ENCODE measurements around the gene SMG5. TPM values are rescaled to one million over a fixed set of nuclear protein-coding genes. Genes with fewer than 3 reads are reported as not detected.

The SMG5 gene
- total RNA-seq, 2 donors from 2014 or later: 75.7 to 93.7 TPM

DNA sequence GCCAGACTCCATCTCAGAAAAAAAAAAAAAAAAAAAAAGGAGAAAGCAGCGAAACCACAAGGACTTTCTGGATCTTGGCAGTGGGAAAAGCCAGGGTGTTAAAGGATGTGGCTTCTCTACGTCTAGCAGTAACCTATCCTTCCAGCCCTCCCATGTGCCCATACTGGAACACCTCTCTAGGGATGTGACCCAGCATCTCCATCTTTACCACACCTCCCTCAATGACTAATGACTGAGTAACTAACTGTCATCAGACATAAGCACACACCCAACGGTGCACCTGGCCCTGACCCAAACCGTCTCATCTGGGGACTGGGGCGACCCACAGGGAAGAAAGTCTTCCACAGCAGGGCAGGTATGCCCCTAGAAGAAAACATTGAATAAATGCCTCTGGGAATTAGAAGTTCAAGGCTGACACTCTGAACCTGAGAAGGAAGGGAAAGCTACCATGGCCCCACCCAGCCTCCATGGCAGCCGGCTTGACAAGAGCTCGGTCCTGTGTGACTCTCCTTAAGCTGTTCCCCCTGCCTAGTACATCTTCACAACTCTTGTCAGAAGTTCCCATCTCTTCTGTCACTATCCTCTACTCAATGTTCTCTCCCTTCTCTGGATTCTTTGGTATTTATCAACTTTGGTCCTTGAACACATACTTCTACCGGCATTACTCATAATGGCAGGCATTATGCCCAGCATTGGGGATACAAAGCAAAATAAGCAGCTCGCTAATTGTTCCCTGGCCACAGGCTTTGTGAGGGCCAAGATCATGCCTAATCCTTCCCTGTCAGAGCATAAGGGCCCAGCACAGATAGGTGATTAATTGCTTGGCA, 20.0 kb downstream of the SMG5 start:
- no peak overlapping the region for H3K4me3 Mint-ChIP-seq
- no peaks in the 10 kb centered on the region for H3K9me3 Mint-ChIP-seq
- H3K27me3 Mint-ChIP-seq: no peaks in the 10 kb centered on the region
- peak overlapping the region; percentile 14 for H3K27ac Mint-ChIP-seq
- peaks cover 4% of the 10 kb centered on the region for H3K4me1 Mint-ChIP-seq
- peaks cover 100% of the 10 kb centered on the region for H3K36me3 Mint-ChIP-seq (ENCODE audit: low read depth)
- ATAC-seq (replicated peaks): peak; percentile 93

DNA sequence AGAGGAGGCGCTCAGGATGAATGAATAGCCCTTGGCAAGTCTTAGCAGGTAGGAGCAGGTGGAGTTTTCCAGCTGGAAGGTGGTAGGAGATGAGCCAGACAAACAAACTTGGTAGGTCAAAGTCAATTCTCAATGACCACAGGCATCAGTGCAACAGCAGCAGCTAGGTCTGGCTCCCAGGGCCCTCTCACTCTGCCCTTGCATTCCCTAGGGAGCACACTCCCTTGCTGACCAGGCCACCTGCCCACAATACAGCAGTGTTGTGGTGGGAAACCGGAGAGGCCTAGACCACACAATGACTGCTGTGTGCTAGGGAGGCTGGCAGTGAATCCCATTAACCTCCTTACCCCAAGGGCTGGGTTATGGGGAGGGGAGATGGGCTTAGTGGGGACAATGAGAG, 21.7 kb downstream of the SMG5 start:
- Mint-ChIP-seq H3K9me3 (no peaks in the 10 kb centered on the region), H3K27ac (peak overlapping the region; percentile 84)
- ATAC-seq (replicated peaks): no peak

DNA sequence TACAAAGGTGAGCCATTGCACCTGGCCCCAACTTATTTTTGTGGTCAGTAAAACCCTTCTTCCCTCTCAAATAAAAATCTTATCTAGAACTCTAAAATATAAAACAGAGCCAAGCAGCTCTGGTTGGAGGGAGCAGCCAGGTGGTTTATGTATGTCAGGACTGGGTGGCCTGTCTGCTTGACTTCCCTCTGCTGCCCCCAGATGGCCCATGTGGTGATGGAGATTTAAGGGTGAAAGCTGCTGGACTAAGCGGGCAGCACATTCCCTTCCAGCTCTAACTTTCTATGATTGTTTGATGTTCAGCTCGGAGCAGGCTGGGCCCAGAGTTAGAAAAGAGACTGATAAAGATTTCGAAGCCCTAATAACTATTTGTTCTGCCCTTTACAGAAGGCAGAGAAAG, 22.8 kb downstream of the SMG5 start:
- H3K9me3 Mint-ChIP-seq: no peaks in the 10 kb centered on the region
- H3K36me3 Mint-ChIP-seq (ENCODE audit: low read depth): peaks cover 93% of the 10 kb centered on the region
- no peak for ATAC-seq (replicated peaks)
- H3K27me3 Mint-ChIP-seq: no peaks in the 10 kb centered on the region
- peak overlapping the region; percentile 84 for H3K27ac Mint-ChIP-seq
- peaks cover 4% of the 10 kb centered on the region for H3K4me1 Mint-ChIP-seq
- H3K4me3 Mint-ChIP-seq: no peak overlapping the region

More for the DNA sequence above, 21.7 kb downstream of the SMG5 start:
- peaks cover 4% of the 10 kb centered on the region for H3K4me1 Mint-ChIP-seq
- H3K36me3 Mint-ChIP-seq (ENCODE audit: low read depth): peaks cover 100% of the 10 kb centered on the region
- no peak overlapping the region for H3K4me3 Mint-ChIP-seq
- H3K27me3 Mint-ChIP-seq: no peaks in the 10 kb centered on the region

DNA sequence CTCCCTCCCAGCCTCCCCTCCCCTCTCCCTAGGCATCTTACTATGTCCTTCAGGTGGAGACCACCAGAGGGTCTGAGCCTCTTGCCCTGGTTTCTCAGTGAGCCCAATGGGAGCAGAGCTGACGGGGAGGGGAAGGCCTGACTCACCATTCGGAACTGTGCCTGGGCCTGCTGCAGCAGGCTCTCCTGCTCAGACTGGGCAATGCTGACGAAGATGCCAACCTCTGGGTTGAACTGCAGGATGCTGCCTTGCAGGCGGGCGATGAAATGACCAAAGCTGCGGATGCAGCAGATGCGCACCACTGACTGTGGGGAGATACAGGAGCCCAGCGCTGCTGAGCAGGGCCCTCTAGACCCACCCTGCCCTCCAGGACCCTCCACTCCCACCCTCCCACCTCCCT, 23.8 kb downstream of the SMG5 start:
- Mint-ChIP-seq H3K4me1 (peaks cover 7% of the 10 kb centered on the region), H3K4me3 (no peak overlapping the region), H3K9me3 (no peaks in the 10 kb centered on the region), H3K27me3 (no peaks in the 10 kb centered on the region), H3K27ac (no peak overlapping the region), H3K36me3 (ENCODE audit: low read depth) (peaks cover 91% of the 10 kb centered on the region)
- no peak for ATAC-seq (replicated peaks)

DNA sequence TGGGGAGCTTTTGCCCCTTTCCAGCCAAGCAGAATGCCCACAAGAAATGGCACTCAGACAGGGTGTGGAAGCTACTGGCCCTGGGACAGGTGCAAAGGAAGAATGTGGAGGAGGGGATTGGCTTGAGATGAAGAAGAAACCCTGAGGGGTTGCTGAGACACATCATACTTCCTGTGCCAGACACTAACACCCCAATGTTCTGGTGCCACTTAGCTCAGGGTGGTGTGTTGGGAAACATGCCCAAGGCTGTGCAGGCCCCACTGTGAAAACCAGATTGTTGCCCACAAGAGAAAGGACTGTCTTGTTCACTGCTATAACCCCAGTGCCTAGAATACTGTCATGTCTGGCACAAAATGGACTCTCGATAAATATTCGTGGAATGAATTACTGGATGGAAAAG, 24.9 kb downstream of the SMG5 start:
- ATAC-seq (replicated peaks): no peak
- Mint-ChIP-seq H3K27me3 (no peaks in the 10 kb centered on the region), H3K4me1 (peaks cover 12% of the 10 kb centered on the region), H3K36me3 (ENCODE audit: low read depth) (peaks cover 91% of the 10 kb centered on the region), H3K27ac (no peak overlapping the region), H3K9me3 (no peaks in the 10 kb centered on the region), H3K4me3 (no peak overlapping the region)

DNA sequence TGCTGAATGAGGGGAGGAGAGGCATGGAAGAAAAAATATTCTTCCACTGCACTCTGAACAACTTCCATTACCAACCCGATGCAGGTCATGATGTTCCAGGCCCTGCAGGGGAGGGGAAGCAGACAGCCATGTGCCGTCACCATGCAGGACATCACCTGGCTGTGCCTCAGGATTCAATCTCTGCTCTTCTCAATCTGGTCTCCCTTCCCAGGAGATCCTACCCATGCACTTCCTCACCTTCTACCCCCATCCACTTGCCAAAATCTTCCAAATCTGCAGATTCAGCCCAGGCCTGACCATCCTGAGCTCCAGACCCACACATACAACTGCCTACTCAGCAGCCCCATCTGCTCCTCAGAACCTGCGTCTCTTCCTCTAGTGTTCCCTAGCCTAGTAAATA, 29.0 kb downstream of the SMG5 start:
- no peaks in the 10 kb centered on the region for H3K27me3 Mint-ChIP-seq
- peaks cover 76% of the 10 kb centered on the region for H3K36me3 Mint-ChIP-seq (ENCODE audit: low read depth)
- ATAC-seq (replicated peaks): no peak
- no peaks in the 10 kb centered on the region for H3K9me3 Mint-ChIP-seq
- peaks cover 11% of the 10 kb centered on the region for H3K4me1 Mint-ChIP-seq
- no peak overlapping the region for H3K4me3 Mint-ChIP-seq
- H3K27ac Mint-ChIP-seq: peak overlapping the region; percentile 88

DNA sequence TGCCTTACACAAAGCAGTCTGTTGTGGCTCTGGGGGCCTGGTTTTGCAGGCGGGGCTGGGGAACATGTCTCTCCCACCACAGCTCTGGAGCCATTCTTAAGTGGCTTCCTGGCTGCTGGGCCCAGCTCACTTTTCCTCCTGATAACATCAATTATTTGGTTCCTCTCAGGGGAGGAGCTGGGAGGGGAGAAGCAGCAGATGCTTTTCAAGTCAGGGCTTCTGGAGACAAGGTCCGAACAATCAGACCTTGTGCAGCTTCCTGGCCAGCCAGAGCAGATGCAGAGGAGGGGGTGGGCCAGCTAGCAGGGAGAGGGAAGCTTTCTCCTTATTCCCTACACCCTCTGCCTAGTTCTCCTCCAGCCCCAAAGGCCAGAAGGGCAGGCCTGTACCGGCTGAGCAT, 31.1 kb downstream of the SMG5 start:
- Mint-ChIP-seq H3K4me1 (peaks cover 11% of the 10 kb centered on the region), H3K27ac (no peak overlapping the region), H3K27me3 (no peaks in the 10 kb centered on the region), H3K36me3 (ENCODE audit: low read depth) (peaks cover 55% of the 10 kb centered on the region), H3K9me3 (no peaks in the 10 kb centered on the region), H3K4me3 (no peak overlapping the region)
- ATAC-seq (replicated peaks): no peak

DNA sequence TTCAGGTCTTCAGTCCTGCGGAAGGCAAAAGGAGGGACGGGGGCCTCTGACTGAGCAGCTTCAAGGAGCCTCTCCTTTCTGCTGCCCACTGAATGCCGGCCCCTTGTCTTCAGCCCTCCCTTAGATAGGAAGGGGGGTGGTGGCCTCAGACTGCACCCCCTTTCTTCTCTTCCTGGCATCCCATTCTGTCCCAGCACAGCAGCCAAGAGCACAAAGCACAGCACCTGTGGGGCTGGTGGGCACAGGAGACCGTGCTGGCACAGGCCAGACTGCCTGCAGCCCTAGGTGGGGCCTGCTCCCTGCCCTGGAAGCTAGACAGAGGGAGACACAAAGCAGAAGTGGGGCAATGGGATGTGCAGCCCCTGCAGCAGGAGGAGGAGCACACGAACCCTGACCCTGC, 33.0 kb downstream of the SMG5 start:
- peaks cover 44% of the 10 kb centered on the region for H3K36me3 Mint-ChIP-seq (ENCODE audit: low read depth)
- H3K27me3 Mint-ChIP-seq: no peaks in the 10 kb centered on the region
- ATAC-seq (replicated peaks): no peak
- peaks cover 23% of the 10 kb centered on the region for H3K4me1 Mint-ChIP-seq
- H3K27ac Mint-ChIP-seq: no peak overlapping the region
- H3K4me3 Mint-ChIP-seq: no peak overlapping the region
- no peaks in the 10 kb centered on the region for H3K9me3 Mint-ChIP-seq

DNA sequence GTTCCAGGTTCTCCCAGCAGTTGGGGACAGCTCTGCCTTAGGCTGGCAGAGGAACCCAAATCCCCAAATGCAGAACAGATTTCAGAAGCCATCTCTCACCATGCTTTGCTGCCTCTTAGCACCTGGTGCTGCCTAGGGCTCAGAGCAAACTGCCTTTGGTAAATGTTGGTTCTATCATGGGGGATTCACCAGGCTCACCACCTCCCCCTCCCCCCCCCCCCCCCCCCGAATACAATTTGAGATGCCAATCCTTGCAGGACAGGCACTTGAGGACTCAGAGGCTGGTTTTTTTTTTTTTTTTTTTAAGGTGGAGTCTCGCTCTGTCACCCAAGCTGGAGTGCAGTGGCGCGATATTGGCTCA, 34.3 kb downstream of the SMG5 start:
- no peak for ATAC-seq (replicated peaks)
- H3K27ac Mint-ChIP-seq: no peak overlapping the region
- no peaks in the 10 kb centered on the region for H3K9me3 Mint-ChIP-seq

DNA sequence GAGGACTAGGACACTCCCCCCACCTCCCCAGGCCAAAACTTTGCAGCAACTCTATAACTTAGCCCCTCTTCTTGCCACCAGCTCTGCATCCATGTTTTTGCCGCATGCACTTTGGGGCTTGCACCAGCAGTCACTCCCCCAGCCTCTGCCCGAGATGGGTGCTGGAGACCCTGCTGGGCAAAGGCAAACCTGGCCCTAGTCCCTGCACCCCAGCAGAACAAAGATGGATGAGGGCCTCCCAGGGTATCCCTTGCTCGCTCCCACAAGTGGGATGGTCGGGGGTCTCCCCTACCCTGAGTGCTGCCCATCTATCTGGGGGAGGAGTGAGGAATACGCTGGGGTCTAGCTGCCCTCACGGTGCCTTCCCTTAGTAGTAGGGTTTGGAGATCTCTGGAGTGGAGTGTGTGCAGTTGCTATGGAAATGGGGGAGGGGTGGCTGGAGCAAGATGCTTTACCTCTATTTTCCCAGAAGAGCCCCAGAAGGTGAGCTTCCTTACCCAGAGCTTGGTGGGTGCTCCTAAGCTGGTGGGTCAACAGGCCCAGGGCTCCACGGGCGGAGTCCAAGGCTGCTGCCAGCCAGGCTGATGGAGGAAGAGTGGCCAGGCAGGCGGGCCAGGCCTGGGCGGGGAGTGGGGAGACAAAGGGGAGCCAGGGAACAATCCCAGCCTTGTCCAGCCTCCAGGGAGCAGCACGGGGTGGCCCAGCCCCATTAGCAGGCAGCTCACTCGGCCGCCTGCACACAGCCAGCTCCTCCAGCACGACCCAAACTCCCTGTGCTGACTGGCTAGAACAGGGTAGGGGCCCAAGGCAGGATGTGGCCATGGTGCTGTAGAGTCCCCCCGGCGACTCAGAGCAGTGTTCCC, 34.9 kb downstream of the SMG5 start, which contains the start of gene PAQR6:
Gene PAQR6, minus strand, starts transcription at position 597 of the 863 bp plus-strand sequence. CDS start 1,325 bp downstream, outside the sequence.
- Mint-ChIP-seq H3K9me3 (no peaks in the 10 kb centered on the region), H3K4me3 (no peak within 1 kb of the TSS), H3K27ac (no peak within 1 kb of the TSS), H3K27me3 (no peaks in the 10 kb centered on the region), H3K36me3 (ENCODE audit: low read depth) (peaks cover 25% of the 10 kb centered on the region), H3K4me1 (peaks cover 17% of the 10 kb centered on the region)
- ATAC-seq (replicated peaks): no peak

More for the DNA sequence above, 34.3 kb downstream of the SMG5 start:
- H3K4me1 Mint-ChIP-seq: peaks cover 18% of the 10 kb centered on the region
- H3K4me3 Mint-ChIP-seq: no peak overlapping the region
- peaks cover 31% of the 10 kb centered on the region for H3K36me3 Mint-ChIP-seq (ENCODE audit: low read depth)
- no peaks in the 10 kb centered on the region for H3K27me3 Mint-ChIP-seq

DNA sequence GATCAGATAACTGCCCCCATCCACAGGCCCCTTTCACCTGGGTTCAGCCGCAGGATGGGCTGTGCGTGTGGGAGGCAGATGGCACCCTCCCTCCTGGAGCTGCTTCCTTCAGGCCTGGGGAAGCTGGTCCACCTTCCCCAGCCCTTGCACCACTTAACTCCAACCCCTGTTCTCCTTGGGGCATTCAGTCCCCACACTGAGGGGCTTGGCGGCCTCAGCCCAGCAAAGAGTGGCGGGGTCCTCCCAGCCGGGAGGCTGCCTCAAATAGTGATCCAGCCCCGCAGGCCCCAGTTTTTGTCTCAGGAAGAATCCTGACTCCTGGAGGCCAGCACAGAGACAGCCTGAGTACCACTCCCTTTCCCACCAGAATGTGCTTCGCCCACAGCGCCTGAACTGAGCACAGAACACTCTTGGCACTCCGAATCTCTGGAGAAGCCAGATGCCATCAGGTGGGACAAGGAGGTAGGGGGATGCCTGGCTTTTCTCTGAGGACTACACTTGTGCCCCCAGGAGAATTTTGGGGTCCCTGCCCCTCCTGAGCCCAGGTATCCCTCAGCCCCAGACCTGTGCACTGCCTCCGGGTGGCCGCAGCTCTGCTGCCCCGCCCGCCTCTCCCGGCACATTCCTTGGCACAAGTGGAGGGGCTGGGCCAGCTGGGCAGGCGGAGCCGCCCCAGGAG, 35.7 kb downstream of the SMG5 start:
- H3K27ac Mint-ChIP-seq: no peak overlapping the region
- no peaks in the 10 kb centered on the region for H3K27me3 Mint-ChIP-seq
- peak overlapping the region; percentile 83 for H3K4me3 Mint-ChIP-seq
- no peaks in the 10 kb centered on the region for H3K9me3 Mint-ChIP-seq
- peaks cover 14% of the 10 kb centered on the region for H3K4me1 Mint-ChIP-seq
- H3K36me3 Mint-ChIP-seq (ENCODE audit: low read depth): peaks cover 17% of the 10 kb centered on the region
- ATAC-seq (replicated peaks): no peak

DNA sequence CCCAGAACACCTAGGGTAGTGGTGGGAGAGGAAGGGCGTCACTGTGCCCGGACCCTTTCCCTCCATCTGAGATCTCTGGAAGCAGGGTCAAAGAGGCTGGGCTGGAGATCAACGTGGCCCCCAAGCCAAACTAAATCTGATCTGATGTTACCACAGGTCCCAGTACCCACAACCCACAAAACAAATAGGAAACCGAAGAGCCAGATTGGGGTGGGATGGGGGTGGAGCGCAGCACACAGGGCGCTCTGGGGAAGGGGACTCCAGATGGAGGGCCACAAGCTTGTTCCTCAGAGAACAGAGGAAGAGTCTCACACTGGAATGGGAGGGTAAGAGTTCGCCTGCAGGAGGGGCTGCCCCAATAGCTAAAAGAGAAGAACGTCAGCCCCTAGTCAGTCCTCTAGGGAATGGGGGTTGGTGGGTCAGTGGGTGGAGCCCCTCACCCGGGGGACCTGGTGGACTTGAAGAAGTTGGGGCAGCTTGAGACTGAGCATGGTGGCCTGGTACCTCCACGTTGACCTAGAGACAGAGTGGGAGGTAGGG, 36.3 kb downstream of the SMG5 start:
- ATAC-seq (replicated peaks): no peak
- H3K27ac Mint-ChIP-seq: peak overlapping the region; percentile 28
- no peaks in the 10 kb centered on the region for H3K9me3 Mint-ChIP-seq
- peaks cover 11% of the 10 kb centered on the region for H3K36me3 Mint-ChIP-seq (ENCODE audit: low read depth)
- H3K27me3 Mint-ChIP-seq: no peaks in the 10 kb centered on the region
- H3K4me3 Mint-ChIP-seq: peak overlapping the region; percentile 83
- peaks cover 14% of the 10 kb centered on the region for H3K4me1 Mint-ChIP-seq

DNA sequence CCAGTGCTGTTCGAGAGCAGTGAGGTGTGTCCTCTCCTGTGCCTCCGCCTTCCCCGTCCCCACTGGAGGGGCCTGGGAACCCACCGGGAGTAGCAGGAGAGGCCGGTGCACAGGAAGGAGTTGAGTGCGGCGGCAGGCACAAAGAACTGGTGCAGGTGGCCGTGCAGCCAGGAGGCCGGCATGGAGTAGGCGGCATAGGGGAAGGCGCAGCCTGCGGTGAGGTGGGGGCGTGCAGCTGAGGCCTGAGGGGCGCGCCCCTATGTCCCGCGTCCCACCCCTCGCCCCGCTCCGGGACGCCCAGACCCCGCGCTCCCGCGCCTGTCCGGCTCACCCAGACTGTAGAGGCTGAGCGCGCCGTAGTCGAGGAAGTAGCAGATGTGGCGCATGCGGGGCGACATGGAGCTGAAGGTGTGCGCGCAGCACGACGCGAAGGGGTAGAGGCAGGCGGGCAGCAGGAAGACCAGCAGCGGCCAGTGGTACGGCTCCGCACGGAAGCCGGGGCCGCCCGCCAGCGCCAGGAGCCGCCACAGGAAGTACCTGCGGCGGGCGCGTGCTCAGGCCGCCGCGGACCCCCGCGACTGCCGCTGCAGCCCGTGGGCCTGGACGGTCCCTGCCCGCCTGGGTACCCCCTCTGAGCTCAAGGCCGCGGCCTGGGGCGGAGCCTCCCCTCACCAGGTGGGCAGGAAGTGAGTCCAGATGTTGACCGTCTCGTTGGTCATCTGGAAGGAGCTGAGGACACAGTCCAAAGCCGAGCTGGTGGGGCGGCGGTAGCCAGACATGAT, 37.0 kb downstream of the SMG5 start:
- H3K4me3 Mint-ChIP-seq: peak overlapping the region; percentile 83
- no peaks in the 10 kb centered on the region for H3K27me3 Mint-ChIP-seq
- no peaks in the 10 kb centered on the region for H3K9me3 Mint-ChIP-seq
- peaks cover 14% of the 10 kb centered on the region for H3K4me1 Mint-ChIP-seq
- H3K27ac Mint-ChIP-seq: peak overlapping the region; percentile 84
- peaks cover 11% of the 10 kb centered on the region for H3K36me3 Mint-ChIP-seq (ENCODE audit: low read depth)
- ATAC-seq (replicated peaks): peak; percentile 58

All from activated T-helper 17 cell treated with anti-CD3 and anti-CD28 coated beads, Interleukin-2, amount 50 U/mL, for 72 hours (primary cell).